Activated CD4-positive, alpha-beta T cell treated with anti-CD3 and anti-CD28 coated beads, Interleukin-2, Interleukin-4, amounts not matched to agents 100 ng/mL and 50 ng/mL, durations not matched to agents 16 hours and 8 hours (primary cell): ENCODE data around the gene MON1A.

Experiments used
- DNase-seq: peaks from one replicate; pipeline ENCODE4 v3.0.0-alpha.2; 2020; ENCODE audit warnings: low spot score

Gene MON1A

DNA sequence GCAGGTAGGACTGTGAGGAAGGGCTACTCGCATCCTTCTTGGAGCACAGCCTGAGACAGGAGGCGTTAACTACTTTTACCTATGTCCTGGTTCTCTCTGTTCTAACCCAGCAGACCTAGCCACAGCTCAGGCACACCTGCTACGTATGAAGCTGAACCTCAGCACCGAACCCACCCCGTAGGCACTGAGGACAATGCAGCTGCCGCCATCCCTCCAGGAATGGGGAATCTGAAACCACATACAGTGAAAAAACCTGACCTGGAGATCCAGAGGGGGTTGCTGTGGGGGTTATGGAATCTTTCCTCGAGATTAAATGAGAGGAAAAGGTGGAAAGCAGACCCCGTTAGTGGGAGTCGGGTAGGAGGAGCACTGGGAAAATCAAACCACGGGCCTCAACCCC lies 40.3 kb downstream of the MON1A start:
- DNase-seq = no peak

DNA sequence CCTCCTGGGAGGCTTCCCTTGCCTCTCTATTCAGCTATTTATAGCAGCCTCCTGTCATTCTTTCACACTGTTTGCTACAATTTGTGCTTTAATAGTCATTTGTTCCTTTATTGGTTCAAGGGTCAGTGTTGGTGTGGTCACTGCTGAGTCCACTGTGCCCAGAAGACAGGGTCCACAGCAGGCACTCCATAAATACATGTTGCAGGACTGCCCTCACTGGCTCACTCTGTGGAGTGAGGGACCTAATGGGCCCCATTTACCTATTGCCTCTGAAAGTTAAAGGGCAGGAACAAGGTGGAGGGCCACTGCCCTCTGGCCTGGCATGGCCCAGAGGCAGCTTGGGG lies 42.7 kb downstream of the MON1A start:
- no peak for DNase-seq

DNA sequence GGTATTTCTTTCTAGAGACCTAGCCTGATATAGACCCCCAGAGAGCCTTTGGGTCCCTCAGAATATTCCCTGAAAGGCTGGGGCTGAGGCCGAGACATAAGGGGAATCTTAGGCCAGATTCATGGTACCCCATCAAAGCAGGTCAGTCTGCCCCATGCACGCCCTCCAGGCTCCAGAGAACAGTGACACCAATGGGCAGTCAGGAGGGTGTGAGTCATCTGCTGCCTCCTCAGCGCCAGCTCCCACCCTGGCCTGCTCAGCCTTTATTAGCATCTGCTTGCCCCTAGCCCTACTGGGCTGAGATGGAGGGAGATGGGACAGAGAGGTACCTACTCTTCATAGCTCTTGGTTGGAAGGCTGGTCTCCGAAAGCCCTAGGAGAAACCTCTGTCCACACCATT lies 45.6 kb downstream of the MON1A start:
- DNase-seq = no peak

DNA sequence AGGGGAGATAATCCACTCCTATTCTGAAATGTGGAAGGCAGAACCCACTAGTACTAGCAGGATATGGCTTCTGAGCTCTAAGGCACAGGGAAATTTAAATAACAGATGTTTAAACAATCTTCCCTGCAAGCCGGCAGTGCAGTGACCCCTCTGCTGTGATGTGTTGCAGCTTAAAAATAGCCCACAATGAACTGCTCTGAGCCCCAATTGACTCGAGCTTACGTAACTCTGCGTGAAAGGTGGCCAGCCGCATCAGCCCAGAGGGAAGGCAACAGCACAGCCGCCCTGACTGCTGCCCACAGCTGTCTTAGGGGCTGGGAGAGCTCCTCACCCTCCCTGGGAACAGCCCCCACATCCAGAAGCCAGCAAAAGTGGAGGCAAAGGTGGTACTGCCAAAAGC lies 47.4 kb downstream of the MON1A start:
- DNase-seq = no peak

DNA sequence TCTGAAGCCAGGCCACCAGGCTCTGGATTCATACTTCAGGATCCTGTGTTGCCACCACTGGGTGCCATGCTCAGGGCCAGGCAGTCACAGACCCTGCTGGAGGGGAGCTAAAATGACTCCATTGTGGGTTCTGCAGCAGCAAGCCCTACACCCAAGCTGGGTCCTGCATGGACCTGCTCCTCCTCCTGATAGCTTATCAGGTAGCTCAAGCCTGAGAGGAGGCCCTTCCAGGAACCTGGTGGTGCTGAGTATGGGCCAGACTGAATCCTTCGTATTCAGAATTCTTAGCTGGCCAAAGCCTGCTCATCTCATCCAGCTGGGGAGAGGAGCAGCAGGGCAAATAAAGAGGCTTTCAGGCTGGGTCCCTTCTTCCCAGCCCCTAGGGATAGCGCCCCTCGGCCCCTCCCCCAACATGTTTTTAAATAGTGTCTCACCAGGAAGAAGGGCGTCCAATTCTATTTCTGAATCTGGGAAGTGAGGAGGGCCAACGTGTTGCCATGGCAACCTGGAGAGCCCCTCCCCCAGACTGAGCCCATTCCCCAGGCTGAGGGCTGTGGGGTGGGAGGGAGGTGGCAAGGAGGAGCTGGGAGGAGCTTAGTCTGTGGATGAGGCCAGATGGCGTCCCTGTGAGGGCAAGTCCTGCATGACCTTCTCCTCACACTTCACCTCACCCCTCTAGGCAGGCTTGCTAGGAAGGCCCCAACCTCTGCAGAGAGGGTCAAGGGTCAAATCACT lies 48.9 kb downstream of the MON1A start:
- no peak for DNase-seq

DNA sequence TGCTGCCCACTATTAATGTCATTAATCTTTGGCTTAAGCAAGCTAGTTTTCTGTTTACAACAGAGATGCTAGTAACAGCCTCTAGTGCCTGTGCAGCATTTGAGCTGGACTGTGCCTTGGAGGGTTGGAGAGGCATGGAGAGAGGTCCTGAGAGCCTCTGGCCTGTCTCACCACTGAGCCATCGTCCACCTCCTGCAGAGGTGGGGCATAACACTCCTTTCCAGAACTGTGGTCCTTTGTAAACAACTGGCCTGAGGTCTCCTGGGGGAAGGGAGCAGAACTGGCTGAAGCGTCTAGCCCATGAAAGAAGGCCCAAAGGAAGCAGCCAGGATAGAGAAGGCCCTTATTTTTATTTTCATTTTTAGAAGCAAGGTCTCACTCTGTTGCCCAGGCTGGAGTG lies 49.9 kb downstream of the MON1A start:
- DNase-seq = no peak

DNA sequence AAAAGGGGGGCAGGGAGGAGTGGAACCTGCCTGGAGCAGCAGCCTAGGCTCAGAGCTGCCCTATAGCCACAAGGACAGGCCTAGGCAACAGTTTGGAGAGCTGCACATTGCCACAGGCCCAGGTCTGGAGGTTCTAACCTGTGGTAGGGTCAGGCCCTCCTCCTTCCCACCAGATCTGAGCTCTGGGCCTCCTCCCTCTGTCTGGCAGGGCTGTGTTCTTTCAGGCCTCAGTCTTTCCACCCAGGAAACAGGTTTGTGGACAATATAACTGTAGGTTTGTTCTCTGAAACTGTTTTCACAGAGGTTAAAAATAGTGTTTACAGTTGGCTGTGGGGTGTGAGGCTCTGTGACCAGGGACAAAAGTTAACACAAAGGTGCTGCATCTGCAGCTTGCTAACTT lies 50.9 kb downstream of the MON1A start:
- DNase-seq = no peak

DNA sequence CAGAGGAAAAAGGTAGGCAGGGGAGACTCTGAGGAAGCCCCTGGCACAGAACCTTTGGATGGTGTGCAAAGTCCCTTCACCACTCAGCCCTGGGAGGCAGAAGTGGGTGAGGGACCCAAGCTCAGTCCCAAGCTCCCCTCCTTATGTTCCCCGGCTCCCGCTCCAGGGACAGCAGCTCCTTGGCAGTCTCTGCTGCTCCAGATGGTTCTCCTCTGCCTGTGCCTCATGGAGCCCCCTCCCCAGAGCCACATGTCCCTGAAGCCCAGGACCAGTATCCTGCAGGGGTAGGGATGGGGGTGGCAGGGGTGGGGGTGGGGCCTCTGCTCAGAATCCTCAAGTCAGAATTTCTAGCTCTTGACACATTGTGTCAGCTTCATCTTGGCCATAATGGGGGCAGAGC lies 51.9 kb downstream of the MON1A start:
- DNase-seq = no peak

DNA sequence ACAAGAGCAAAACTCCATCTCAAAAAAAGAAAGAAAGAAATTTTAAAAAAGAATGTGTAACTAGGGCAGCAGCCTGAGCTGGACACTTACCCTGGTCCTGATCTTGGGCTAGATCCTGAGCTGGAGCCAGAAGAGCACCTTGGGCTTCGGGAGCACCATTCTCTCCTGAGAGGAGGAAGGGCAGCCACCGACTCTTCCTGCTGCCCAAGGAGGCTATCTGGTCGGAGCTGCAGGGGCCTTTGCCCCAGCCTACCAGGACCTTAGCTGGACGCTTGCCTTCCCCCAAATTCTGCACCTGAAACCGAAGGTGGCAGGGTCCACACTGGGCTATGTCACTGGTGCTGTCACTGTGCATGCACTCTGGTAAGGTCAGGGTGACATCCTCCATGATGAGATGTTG lies 53.0 kb downstream of the MON1A start:
- no peak for DNase-seq

DNA sequence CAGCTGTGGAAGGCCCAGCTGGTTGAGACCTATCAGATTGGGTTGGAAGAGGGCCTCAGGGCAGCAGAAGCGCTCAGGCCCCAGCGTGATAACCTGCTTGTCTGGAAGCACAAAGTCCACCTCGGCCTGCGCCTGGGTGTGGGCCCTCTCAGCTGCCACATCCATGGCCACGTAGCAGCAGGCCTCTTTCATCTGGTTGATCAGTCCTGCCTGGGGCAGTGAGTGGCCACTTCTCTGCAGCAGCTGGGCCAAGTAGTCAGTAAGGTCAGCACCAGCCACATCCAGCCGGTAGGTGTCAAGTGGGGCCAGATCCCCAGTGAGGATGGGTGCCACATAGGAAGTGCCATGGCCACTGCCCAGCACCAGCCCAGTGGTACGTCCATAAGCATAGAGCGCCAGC lies 56.0 kb downstream of the MON1A start:
- DNase-seq = no peak

DNA sequence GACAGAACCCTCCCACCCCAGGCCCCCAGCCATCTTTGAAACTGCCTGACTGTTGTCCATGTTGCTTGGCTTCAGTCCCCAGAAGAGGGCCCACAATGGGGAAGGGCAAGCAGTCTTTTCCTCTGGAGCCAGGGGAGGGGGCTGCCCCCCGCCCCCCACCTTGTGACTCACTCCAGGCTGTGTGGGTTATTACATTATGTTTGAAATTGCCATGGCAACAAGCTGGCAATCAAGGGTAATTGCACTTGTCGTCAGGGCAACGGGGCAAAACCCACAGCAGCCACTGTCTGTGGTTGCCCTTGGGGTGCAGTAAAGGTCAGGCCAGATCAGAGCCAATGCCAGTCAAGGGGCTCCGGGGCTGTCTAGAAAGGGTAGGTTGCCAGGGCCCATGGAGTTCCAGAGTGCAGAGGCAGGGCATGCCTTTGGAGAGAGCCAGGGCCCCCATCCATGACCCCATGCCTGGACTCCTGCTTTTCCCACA lies 56.8 kb downstream of the MON1A start:
- peak; percentile 21 for DNase-seq

DNA sequence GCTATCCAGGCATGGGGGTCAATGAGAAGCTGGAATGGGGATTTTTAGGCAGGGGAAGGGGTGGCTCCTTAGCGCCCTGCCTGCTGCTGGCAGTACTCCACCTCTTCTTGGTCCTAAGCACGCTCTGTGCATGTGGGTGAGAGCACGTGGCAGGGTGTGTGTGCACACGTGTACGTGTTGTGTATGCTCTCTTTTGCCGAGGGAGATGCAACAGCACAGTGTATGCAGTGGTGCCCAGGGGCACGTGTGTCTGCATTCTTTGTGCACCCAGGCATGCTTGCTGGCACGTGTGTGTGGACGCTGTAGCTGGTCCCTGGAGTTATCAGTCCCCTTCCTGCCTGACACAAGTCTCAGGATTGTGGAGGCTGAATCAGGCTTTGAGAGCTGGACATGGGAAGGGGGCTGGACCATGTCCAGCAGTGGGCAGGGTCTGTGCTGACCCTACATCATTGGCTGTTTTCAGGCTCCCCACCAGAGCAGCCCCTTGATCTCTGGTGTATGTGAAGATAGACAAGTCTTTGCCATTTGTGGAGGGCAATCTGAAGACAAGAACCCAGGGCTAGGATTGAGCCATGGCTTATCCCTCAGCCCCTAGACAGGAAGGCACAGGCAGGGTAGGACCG lies 58.0 kb downstream of the MON1A start:
- DNase-seq = no peak

DNA sequence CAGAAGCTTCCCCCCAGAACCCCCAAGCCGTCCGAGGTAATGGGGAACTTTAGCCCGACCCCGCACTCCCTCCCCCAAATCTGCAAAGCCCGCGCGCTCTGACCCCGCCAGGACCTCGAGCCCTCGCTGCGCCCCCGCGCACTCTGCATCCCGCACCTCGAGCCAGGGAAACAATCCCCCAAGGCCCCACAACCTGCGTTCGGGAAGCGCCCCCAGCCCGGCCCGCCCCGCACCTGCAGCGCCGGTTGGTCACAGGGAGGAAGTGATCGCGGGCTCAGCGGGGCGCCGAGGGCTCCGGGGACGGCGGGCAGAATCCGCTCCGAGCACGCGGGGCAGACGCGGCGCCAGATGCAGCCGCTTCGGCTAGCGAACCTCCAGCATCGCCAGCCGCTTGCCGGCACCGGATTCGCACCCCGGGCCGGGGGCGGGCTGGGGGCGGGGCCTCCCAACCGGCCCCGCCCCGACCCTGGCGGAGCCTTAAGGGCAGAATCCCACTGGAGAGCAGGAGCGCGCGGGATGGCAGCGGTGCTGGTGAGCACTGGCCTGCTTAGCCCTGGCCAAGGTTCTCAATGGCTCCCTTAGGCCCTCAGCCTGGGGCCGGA lies 60.0 kb downstream of the MON1A start, which contains the start of gene CAMKV:
CAMKV (minus strand) TSS at position 382 of the 602 bp plus-strand sequence. CDS start 7,518 bp downstream, outside the sequence.
- peak; percentile 11 for DNase-seq

DNA sequence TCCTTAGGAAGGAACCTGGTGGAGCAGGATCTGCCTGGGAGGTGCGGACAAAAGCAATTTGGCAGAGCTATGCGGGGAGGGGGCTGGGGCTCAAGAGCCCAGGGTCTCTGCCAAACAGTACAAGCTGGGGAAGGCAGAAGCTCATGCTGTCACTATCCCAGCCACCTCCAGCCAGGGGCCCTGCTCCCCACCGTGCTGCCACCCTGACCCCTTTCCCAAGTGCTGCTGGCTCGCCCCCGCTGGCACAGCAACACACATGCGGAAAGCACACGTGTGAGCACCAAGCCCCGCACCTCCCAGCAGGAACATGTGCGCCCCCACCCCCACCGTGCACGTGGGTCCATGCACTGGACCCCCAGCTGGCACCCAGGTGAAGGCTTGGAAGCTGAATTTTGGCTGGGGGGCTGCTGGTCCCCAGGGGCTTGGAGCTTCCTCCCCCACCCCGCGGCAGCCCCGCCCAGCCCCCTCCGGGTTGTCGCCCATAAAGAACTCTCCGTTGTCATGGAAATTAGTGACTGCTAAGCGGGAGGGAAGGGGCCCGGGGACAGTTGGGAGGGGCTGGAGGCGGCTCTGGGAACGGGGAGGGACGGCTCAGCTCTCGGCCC lies 60.6 kb downstream of the MON1A start:
- DNase-seq = no peak

DNA sequence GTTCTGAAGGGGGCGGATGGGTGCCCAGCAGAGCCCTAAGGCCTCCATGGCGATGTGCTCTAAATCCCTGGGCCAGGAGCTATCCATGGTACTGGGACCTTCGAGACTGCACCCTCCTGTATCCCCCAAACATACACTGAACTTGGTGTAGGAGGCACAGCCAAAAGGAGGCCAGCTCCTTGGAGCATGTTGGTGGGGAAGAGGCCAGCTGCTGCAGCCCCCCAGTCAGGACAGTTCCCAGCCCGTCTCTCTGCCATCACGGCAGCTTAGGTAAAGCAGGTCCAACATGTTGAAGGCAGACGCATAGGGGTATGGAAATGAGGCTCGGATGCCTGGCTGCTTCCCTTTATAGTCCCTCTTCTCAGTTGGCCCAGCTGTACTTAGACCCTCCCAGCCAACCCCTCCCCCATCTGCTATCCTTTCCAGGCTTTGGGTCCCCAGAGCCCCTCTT lies 61.7 kb downstream of the MON1A start:
- DNase-seq = no peak

DNA sequence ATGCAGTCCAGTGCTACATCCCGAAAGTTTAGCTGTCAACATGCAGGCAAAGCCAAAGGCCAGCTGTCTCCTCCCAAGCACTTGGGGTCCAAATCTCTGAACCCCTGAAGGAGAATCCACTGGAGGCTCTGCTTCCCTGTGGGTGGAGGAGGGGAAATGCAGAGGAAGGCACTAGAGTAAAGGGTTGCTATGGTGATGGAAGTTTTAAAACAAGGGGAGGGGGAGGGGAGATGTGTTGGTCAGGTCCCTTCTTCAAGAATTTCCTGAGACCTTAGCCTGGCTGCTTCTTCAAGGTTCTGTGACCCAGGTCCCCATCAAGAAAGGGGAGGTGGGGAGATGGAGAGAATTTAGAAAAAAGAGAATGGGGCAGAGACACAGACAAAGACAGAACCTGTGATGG lies 62.2 kb downstream of the MON1A start:
- DNase-seq = no peak

DNA sequence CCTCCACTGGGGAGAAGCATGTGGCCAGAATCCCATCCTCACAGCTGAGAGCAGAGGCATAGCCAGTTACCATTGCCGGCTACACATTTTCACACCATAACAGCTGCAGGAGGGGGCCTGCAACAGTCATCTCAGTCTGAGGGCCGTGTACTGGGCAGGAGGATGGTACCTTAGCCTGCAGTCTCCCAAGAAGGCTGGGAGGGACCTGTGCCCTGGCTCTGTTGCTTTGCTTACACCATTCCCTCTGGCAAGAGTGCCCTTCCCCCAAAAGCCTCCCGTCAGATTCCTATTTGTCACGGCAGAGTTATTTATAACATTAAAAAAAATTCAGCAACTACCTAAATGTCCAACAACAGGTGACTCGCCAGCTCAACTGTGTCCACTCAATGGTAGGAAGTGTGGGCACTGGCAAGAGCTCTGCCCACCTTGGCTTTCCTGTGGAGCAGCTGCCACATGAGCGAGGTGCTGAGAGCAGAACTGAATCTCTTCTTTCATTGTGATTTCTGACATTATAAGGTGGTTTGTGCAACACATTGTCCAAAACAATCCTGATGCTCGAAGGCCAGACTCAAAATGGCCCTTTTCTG lies 64.3 kb downstream of the MON1A start:
- no peak for DNase-seq

DNA sequence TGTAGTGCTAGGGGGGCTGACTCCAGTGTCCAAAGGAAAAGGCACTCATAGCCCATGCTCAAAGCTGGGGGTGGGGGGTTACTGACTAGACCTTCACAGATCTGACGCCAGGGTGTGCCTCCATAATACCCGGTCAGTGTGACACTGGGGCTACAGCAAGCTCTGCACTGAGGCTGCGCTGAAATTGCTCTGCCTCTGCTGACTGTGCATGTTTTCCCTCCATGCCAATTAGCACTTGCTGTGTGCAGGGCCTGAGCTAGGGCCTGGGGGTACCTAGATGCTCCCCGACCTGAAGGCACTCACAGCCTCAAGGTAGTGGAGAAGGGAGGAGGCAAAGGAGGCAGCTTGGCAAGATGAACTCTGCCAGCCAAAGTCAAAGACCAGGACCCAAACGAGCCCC lies 65.1 kb downstream of the MON1A start:
- DNase-seq = no peak

DNA sequence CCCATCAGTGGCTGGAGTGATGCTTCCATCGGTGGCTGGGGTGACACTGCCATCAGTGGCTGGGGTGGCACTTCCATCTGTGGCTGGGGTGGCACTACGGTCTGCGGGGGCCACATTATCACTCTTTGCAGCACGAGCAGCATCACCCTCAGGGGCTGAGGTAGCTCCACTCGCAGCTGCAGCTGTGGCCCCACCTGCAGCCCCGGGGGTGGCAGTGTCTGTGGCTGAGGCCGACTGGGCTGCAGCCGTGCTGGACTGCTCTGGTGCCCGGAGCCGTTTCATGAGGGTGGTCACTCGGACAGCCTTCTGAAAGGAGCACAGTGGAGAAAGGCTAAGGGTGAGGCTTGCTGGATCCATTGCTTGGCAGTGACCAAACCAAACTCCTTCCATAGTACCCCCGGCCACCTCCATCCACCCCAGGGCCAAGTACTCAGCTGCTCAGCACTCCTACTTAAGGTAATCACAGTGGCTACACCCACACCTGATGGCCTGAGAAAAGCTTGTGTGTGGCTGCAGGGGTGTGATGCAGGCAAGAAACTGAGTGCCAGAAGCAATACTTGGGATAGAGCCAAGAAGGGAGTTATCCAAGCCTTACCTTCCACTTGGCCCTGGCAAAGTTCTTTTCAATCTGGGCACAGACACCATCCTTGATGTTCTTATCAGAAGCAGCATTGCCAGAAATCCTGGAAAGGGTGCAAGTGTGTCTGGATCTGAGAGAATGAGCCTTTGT lies 69.9 kb downstream of the MON1A start:
- no peak for DNase-seq
